NCI-H2196 treated with DMSO at 0.1 percent for 48 hours (cell line): ENCODE data around the gene SUGCT.

Experiments used
- DNase-seq: peaks from one replicate; lab custom pipeline; 2025; ENCODE audit not compliant: unreplicated experiment; lab: John Stamatoyannopoulos, UW

Gene SUGCT

GRCh38 chr7:40887099-40887498 lies 752.3 kb downstream of the SUGCT start:
- no peak for DNase-seq

GRCh38 chr7:40888499-40888898 lies 753.7 kb downstream of the SUGCT start:
- no peak for DNase-seq

GRCh38 chr7:40889099-40889498 lies 754.3 kb downstream of the SUGCT start:
- DNase-seq: no peak

GRCh38 chr7:40889539-40889938 lies 754.7 kb downstream of the SUGCT start:
- no peak for DNase-seq

- no peak for DNase-seq
Measured at GRCh38 chr7:40890088-40890692, 755.4 kb downstream of the SUGCT start.

GRCh38 chr7:40891232-40891631 lies 756.4 kb downstream of the SUGCT start:
- DNase-seq: no peak

GRCh38 chr7:40899151-40899550 lies 764.3 kb downstream of the SUGCT start:
- no peak for DNase-seq

- DNase-seq: no peak
Measured at GRCh38 chr7:40899636-40900507, 765.1 kb downstream of the SUGCT start.

GRCh38 chr7:40903872-40904271 lies 769.1 kb downstream of the SUGCT start:
- DNase-seq: no peak

GRCh38 chr7:40907286-40907685 lies 772.5 kb downstream of the SUGCT start:
- DNase-seq: no peak

GRCh38 chr7:40909346-40909980 lies 774.7 kb downstream of the SUGCT start:
- no peak for DNase-seq
